HuH-7.5 (cell line): Measurements from ENCODE around the gene ZBTB45.
"Not testable (repeated sequence)": the region's sequence is repeated elsewhere in the genome, so short reads cannot be mapped to it uniquely, and the experiment has no call there.

Experiments
- DNase-seq: peaks from one replicate; pipeline ENCODE4 v3.0.0; 2011; ENCODE audit warnings: low spot score

The ZBTB45 gene

GRCh38 chr19:58510084-58510862 is 9.3 kb downstream of the ZBTB45 start:
- DNase-seq = no peak

- DNase-seq = no peak
These were observed 9.9 kb downstream of the ZBTB45 start for GRCh38 chr19:58509731-58510083.

GRCh38 chr19:58507602-58508223 is 11.9 kb downstream of the ZBTB45 start:
- not testable (repeated sequence) for DNase-seq

- DNase-seq = no peak
These were observed 19.4 kb downstream of the ZBTB45 start for GRCh38 chr19:58500242-58500641.

- peak; percentile 91 for DNase-seq
These were observed 20.3 kb downstream of the ZBTB45 start for GRCh38 chr19:58499021-58499927.

GRCh38 chr19:58498316-58499020 is 21.1 kb downstream of the ZBTB45 start:
- DNase-seq = no peak

GRCh38 chr19:58497634-58498170 is 21.9 kb downstream of the ZBTB45 start:
- no peak for DNase-seq

- DNase-seq = no peak
These were observed 27.3 kb downstream of the ZBTB45 start for GRCh38 chr19:58492265-58492664.

- no peak for DNase-seq
These were observed 28.2 kb downstream of the ZBTB45 start for GRCh38 chr19:58491393-58491792.

- not testable (repeated sequence) for DNase-seq
These were observed 35.3 kb downstream of the ZBTB45 start for GRCh38 chr19:58484349-58484748.

GRCh38 chr19:58483776-58484175 is 35.8 kb downstream of the ZBTB45 start:
- DNase-seq = no peak

- DNase-seq = no peak
These were observed 37.2 kb downstream of the ZBTB45 start for GRCh38 chr19:58482372-58482771.

GRCh38 chr19:58480831-58481230 is 38.8 kb downstream of the ZBTB45 start:
- DNase-seq = no peak

- no peak for DNase-seq
These were observed 39.2 kb downstream of the ZBTB45 start for GRCh38 chr19:58480481-58480830.

GRCh38 chr19:58479736-58480480 is 39.7 kb downstream of the ZBTB45 start:
- no peak for DNase-seq

GRCh38 chr19:58479303-58479702 is 40.3 kb downstream of the ZBTB45 start:
- DNase-seq = no peak

GRCh38 chr19:58477871-58478270 is 41.7 kb downstream of the ZBTB45 start:
- DNase-seq = no peak

- DNase-seq = no peak
These were observed 42.5 kb downstream of the ZBTB45 start for GRCh38 chr19:58477130-58477529.

- DNase-seq = peak; percentile 42
These were observed 43.1 kb downstream of the ZBTB45 start for GRCh38 chr19:58476498-58477015.

- DNase-seq = peak; percentile 98
These were observed 43.7 kb downstream of the ZBTB45 start, which contains the start of gene ZNF446 for GRCh38 chr19:58475714-58476497. TSS of gene ZNF446 (plus strand) at chr19:58476352. CDS start at chr19:58477219, 867 bp downstream.
